ENCODE data around the gene SAPCD2. TPM values are rescaled to one million over a fixed set of nuclear protein-coding genes. Genes with fewer than 3 reads are reported as not detected.

Gene SAPCD2
- total RNA-seq, 1 experiment from 2014 or later = 29.8 TPM

- H3K27me3 Mint-ChIP-seq (ENCODE audit: low read depth) = no peaks in the 10 kb centered on the region; the same call in 1 of the 2 replicates
- H3K4me1 ChIP-seq (ENCODE audit: insufficient read depth, low read length) = no peaks in the 10 kb centered on the region
- no CpG with 5 or more reads among the region's 23 CpGs for WGBS (ENCODE audit: extremely low coverage, insufficient read length, low lambda C conversion rate)
These were observed 56.2 kb downstream of the SAPCD2 start for GRCh38 chr9:137014166-137014565.

More at GRCh38 chr9:137014166-137014565, 56.2 kb downstream of the SAPCD2 start:
- H3K36me3 Mint-ChIP-seq (ENCODE audit: insufficient read depth in 1 of 3, low read depth in 3 of 3) = peaks cover 4 to 13% (median 8%) of the 10 kb centered on the region in 3 experiments; a peak in 5 of 7 replicates
- Histone ChIP-seq H3K79me2 (ENCODE audit: insufficient read depth, low read length) (no peaks in the 10 kb centered on the region), H3K23me2 (ENCODE audit: insufficient read length, low read depth, low read length, poor library complexity, severe bottlenecking) (no peaks in the 10 kb centered on the region), H3T11ph (ENCODE audit: low read length) (no peak overlapping the region), H2BK5ac (ENCODE audit: insufficient read length, low read length) (no peak overlapping the region), H3K79me1 (ENCODE audit: insufficient read depth, low read depth, low read length, poor library complexity, severe bottlenecking) (no peaks in the 10 kb centered on the region), H3K56ac (ENCODE audit: insufficient read length, low read depth, low read length) (no peak overlapping the region), H2AK5ac (ENCODE audit: insufficient read length, low read length) (no peak overlapping the region), H4K91ac (ENCODE audit: insufficient read length, low read depth, low read length) (no peak overlapping the region), H2BK12ac (ENCODE audit: insufficient read length, low read depth, low read length) (no peak overlapping the region), H3K9me3 (ENCODE audit: control insufficient read depth, low read depth, low read length) (no peaks in the 10 kb centered on the region), H2BK15ac (ENCODE audit: low read depth, low read length) (no peak overlapping the region), H3K23ac (ENCODE audit: insufficient read length, low read depth, low read length) (no peak overlapping the region), H2BK20ac (ENCODE audit: low read depth, low read length, poor library complexity, severe bottlenecking) (no peak overlapping the region), H3K18ac (ENCODE audit: insufficient read length, low read depth, low read length) (no peak overlapping the region), H3K4ac (ENCODE audit: low read depth, low read length) (no peak overlapping the region), H3K27me3 (ENCODE audit: insufficient read depth, low read length) (no peaks in the 10 kb centered on the region), H3K9ac (ENCODE audit: extremely low read depth, insufficient read length, low read length) (no peak overlapping the region), H3K4me2 (ENCODE audit: insufficient read depth, insufficient read length, low read length) (no peak overlapping the region), H4K8ac (replicated peaks; ENCODE audit: insufficient read length, low read depth, low read length) (no peak overlapping the region), H2AFZ (ENCODE audit: low read length) (no peak overlapping the region), H3K14ac (ENCODE audit: insufficient read depth, low read length) (no peak overlapping the region), H3K27ac (ENCODE audit: insufficient read length, low read depth, low read length) (no peak overlapping the region), H4K5ac (ENCODE audit: insufficient read length, low read depth, low read length) (no peak overlapping the region), H4K20me1 (ENCODE audit: control insufficient read depth, insufficient read depth, insufficient read length) (peaks cover 2% of the 10 kb centered on the region), H2BK120ac (ENCODE audit: low read depth, low read length, poor library complexity, severe bottlenecking) (no peak overlapping the region)
- no peak overlapping the region for H3K27ac Mint-ChIP-seq
- H3K9me3 Mint-ChIP-seq = no peaks in the 10 kb centered on the region
- H3K4me3 Mint-ChIP-seq = no peak overlapping the region
- no peaks in the 10 kb centered on the region; a peak in 1 of 4 replicates for H3K4me1 Mint-ChIP-seq
- no peak for DNase-seq
- TF ChIP-seq CTCF (conservative IDR thresholded peaks at IDR 0.05) = no peak

Data from H9 (cell line).